ENCODE data around the gene RAD50. TPM values are rescaled to one million over a fixed set of nuclear protein-coding genes. Genes with fewer than 3 reads are reported as not detected.

The RAD50 gene
- total and polyA plus RNA-seq, 12 donors = 5.4 to 41.6 (median 28.7) TPM

DNA sequence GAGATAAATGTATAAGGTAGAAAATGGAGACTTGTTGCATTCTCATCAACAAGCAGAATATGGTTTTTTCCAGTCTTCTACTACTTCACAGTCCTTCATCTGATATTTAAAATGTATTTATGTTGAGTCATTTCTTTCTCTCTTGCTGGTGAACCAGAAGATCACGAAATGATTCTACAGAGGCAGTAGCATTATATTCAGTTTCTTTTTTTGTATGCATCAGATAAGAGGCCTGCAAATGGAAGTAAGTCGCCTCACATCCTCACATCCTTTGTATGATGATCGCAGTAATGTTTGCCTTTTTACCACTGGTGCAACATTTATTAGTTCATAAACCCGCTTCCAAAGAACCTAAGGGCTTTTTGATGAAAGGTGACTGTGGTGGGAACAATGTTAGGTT, 79.1 kb downstream of the RAD50 start:
- WGBS, 4 donors = 82 to 98% (median 90%) methylated on average over 4 of the region's 4 CpGs
- peaks cover 0 to 37% of the 10 kb centered on the region in 2 donors for H3K36me3 ChIP-seq (replicated peaks in 1 of 2)
- no peak for DNase-seq
- no peaks in the 10 kb centered on the region for H3K4me1 ChIP-seq (replicated peaks in 1 of 2)
- H3K27ac ChIP-seq = no peak overlapping the region
- no peak overlapping the region for H3K4me3 ChIP-seq
- TF ChIP-seq, protein P1, sequence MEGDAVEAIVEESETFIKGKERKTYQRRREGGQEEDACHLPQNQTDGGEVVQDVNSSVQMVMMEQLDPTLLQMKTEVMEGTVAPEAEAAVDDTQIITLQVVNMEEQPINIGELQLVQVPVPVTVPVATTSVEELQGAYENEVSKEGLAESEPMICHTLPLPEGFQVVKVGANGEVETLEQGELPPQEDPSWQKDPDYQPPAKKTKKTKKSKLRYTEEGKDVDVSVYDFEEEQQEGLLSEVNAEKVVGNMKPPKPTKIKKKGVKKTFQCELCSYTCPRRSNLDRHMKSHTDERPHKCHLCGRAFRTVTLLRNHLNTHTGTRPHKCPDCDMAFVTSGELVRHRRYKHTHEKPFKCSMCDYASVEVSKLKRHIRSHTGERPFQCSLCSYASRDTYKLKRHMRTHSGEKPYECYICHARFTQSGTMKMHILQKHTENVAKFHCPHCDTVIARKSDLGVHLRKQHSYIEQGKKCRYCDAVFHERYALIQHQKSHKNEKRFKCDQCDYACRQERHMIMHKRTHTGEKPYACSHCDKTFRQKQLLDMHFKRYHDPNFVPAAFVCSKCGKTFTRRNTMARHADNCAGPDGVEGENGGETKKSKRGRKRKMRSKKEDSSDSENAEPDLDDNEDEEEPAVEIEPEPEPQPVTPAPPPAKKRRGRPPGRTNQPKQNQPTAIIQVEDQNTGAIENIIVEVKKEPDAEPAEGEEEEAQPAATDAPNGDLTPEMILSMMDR (IDR thresholded peaks at IDR 0.05) = no peak
- TF ChIP-seq POLR2A (IDR thresholded peaks at IDR 0.05) = no peak
- no peaks in the 10 kb centered on the region for H3K27me3 ChIP-seq
- no peaks in the 10 kb centered on the region for H3K9me3 ChIP-seq (replicated peaks in 1 of 3)
- intact Hi-C loops (cut with DNase I) = no loop called here

DNA sequence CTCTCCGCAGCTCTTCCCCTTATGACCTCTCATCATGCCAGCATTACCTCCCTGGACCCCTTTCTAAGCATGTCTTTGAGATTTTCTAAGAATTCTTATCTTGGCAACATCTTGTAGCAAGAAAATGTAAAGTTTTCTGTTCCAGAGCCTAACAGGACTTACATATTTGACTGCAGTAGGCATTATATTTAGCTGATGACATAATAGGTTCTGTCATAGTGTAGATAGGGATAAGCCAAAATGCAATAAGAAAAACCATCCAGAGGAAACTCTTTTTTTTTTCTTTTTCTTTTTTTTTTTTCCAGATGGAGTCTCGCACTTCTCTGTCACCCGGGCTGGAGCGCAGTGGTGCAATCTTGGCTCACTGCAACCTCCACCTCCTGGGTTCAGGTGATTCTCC, 80.5 kb downstream of the RAD50 start:
- TF ChIP-seq POLR2A (IDR thresholded peaks at IDR 0.05) = no peak
- TF ChIP-seq, protein P1 (IDR thresholded peaks at IDR 0.05) = no peak
- H3K9me3 ChIP-seq (replicated peaks in 1 of 3) = no peaks in the 10 kb centered on the region
- H3K36me3 ChIP-seq (replicated peaks in 1 of 2) = peaks cover 0 to 44% of the 10 kb centered on the region in 2 donors
- intact Hi-C loops (cut with DNase I) = no loop called here
- 92 to 99% (median 97%) methylated on average over 4 of the region's 4 CpGs for WGBS, 4 donors
- H3K27me3 ChIP-seq = no peaks in the 10 kb centered on the region
- no peak for DNase-seq
- H3K27ac ChIP-seq = no peak overlapping the region
- H3K4me1 ChIP-seq (replicated peaks in 1 of 2) = no peaks in the 10 kb centered on the region
- H3K4me3 ChIP-seq = no peak overlapping the region

DNA sequence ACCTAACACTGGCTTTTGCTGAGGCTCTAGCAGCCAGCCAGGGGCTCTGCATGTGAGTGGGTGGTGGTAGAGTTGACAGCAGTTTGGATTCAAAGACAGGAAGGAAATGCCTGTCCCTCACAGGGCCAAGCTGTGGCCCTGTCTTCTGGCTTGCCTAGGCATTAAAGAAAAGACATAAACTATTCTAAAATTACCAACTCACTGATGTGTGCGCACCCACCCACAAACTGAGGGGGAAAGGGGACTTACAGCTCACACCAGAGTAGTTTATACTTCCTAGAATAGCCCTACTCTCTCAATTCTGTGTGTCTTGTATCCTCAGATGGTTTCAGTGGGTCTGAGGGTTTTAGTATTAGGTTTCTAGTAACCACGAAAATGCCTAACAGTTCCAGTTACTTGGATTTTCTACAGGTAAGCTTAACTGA, 82.9 kb downstream of the RAD50 start:
- no peaks in the 10 kb centered on the region for H3K27me3 ChIP-seq
- TF ChIP-seq POLR2A (IDR thresholded peaks at IDR 0.05) = no peak
- TF ChIP-seq, protein P1 (IDR thresholded peaks at IDR 0.05) = no peak
- DNase-seq = no peak
- no peaks in the 10 kb centered on the region for H3K9me3 ChIP-seq (replicated peaks in 1 of 3)
- no peaks in the 10 kb centered on the region for H3K4me1 ChIP-seq (replicated peaks in 1 of 2)
- 76 to 83% (median 80%) methylated on average over 2 of the region's 2 CpGs for WGBS, 4 donors
- H3K4me3 ChIP-seq = no peak overlapping the region
- intact Hi-C loops (cut with DNase I) = no loop called here
- peaks cover 0 to 52% of the 10 kb centered on the region in 2 donors for H3K36me3 ChIP-seq (replicated peaks in 1 of 2)
- H3K27ac ChIP-seq = no peak overlapping the region

DNA sequence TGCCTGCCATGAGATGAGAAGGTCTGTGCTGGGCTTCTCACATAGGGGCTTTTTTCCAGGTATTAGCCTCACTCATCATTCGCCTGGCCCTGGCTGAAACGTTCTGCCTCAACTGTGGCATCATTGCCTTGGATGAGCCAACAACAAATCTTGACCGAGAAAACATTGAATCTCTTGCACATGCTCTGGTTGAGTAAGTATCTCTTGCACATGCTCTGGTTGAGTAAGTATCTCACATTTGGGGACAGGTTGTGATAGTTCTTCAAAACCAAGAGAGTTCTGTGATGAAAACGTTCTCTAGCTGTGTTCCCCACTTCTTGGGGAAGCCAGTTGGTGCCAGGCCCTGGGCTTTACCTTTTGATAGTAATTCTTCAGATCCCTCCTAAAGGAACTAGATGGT, 83.8 kb downstream of the RAD50 start:
- H3K36me3 ChIP-seq (replicated peaks in 1 of 2) = peaks cover 0 to 52% of the 10 kb centered on the region in 2 donors
- TF ChIP-seq, protein P1 (IDR thresholded peaks at IDR 0.05) = no peak
- TF ChIP-seq POLR2A (IDR thresholded peaks at IDR 0.05) = no peak

More for the DNA sequence above, 83.8 kb downstream of the RAD50 start:
- Histone ChIP-seq H3K27ac (no peak overlapping the region), H3K9me3 (replicated peaks in 1 of 3) (no peaks in the 10 kb centered on the region), H3K4me3 (no peak overlapping the region), H3K27me3 (no peaks in the 10 kb centered on the region), H3K4me1 (replicated peaks in 1 of 2) (no peaks in the 10 kb centered on the region)
- intact Hi-C loops (cut with DNase I) = no loop called here
- DNase-seq = no peak
- WGBS, 4 donors = 86 to 95% (median 89%) methylated on average over 4 of the region's 4 CpGs

Measured in adrenal gland (tissue), 12 donors.